Mucosa of rectum (tissue), 2 donors: ENCODE results near the gene REEP6.

Experiments used
- H3K27ac ChIP-seq, 2 donors: one replicate each; pipeline ENCODE4 v1.7.0; 2013; ENCODE audit warnings: inconsistent platforms in 2 of 2, low read depth in 2 of 2, low read length in 2 of 2
- H3K27me3 ChIP-seq, 2 donors: one replicate each; pipeline ENCODE4 v1.7.0; 2013; ENCODE audit warnings: low read length in 2 of 2; ENCODE audit not compliant: control insufficient read depth in 2 of 2, insufficient read depth in 2 of 2
- H3K36me3 ChIP-seq, 2 donors: one replicate each; pipeline ENCODE4 v1.7.0; 2013; ENCODE audit warnings: low read length in 2 of 2; ENCODE audit not compliant: control insufficient read depth in 2 of 2, insufficient read depth in 2 of 2
- H3K4me1 ChIP-seq, 2 donors: one replicate each; pipeline ENCODE4 v1.7.0; 2013; ENCODE audit warnings: low read length in 2 of 2, mild to moderate bottlenecking in 1 of 2; ENCODE audit not compliant: control insufficient read depth in 2 of 2, insufficient read depth in 2 of 2
- H3K4me3 ChIP-seq, 2 donors: one replicate each; pipeline ENCODE4 v1.7.0; 2013; ENCODE audit warnings: low read length in 2 of 2
- H3K9ac ChIP-seq, 2 donors: one replicate each; pipeline ENCODE4 v1.7.0; 2013; ENCODE audit warnings: low read length in 2 of 2, low read depth in 1 of 2, mild to moderate bottlenecking in 1 of 2
- H3K9me3 ChIP-seq, 2 donors: one replicate each; pipeline ENCODE4 v1.7.0; 2013; ENCODE audit warnings: low read length in 2 of 2; ENCODE audit not compliant: control insufficient read depth in 2 of 2
- donor health status: healthy.
- donor health status: Normal muscosa, but diverticular disease.

REEP6 gene

DNA sequence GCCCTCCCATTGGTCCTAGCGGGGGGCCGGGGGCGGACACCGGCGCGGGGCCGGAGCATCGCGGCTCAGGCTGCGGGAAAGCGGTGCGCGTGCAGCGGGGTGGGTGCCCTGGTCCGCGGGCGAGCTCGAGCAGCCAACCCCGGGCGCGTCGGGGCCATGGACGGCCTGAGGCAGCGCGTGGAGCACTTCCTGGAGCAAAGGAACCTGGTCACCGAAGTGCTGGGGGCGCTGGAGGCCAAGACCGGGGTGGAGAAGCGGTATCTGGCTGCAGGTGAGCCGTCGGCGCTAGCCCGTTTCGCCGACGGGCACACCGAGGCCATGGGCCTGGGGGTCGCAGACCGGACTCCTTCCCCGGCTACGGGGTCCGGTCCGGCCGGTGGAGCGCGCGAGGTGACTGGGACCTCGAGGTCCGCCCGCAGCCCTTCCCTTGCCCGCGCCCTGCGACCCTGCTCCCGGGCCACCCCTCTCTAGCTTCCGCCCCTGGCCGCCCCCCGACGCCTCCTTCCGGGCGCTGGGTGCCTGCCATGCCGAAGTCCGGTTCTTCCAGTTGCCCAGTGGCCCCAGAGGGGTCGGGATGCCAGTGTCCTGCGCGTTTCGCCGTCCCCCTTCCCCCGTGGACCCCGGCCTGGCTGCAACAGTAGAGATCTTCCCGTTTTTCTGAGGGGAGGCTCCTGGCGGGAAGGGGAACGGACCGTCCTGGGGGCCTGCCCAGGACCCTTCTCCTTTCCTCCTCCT lies at the start of gene REEP6:
Gene REEP6, plus strand, starts transcription at position 68 of the 735 bp plus-strand sequence. Its CDS starts 89 bp downstream, at position 157.
- peak within 1 kb of the TSS; percentile 75 to 78 for H3K9ac ChIP-seq
- H3K4me3 ChIP-seq: peak within 1 kb of the TSS; percentile 88 to 92

GRCh38 chr19:1441677-1442438 lies 49.1 kb upstream of the REEP6 start:
- no peak overlapping the region for H3K27ac ChIP-seq
- no peaks in the 10 kb centered on the region for H3K9me3 ChIP-seq
- H3K4me3 ChIP-seq: no peak overlapping the region
- peaks cover 20 to 24% of the 10 kb centered on the region in 2 donors for H3K36me3 ChIP-seq
- H3K27me3 ChIP-seq: peaks cover 2 to 7% of the 10 kb centered on the region in 2 donors
- H3K9ac ChIP-seq: no peak overlapping the region
- peaks cover 20% of the 10 kb centered on the region in 2 donors for H3K4me1 ChIP-seq

More for the DNA sequence above, at the start of gene REEP6:
- H3K27me3 ChIP-seq: peaks cover 2 to 10% of the 10 kb centered on the region in 2 donors
- peaks cover 11 to 16% of the 10 kb centered on the region in 2 donors for H3K4me1 ChIP-seq
- H3K36me3 ChIP-seq: no peaks in the 10 kb centered on the region
- peak within 1 kb of the TSS; percentile 78 to 85 for H3K27ac ChIP-seq
- no peaks in the 10 kb centered on the region for H3K9me3 ChIP-seq

DNA sequence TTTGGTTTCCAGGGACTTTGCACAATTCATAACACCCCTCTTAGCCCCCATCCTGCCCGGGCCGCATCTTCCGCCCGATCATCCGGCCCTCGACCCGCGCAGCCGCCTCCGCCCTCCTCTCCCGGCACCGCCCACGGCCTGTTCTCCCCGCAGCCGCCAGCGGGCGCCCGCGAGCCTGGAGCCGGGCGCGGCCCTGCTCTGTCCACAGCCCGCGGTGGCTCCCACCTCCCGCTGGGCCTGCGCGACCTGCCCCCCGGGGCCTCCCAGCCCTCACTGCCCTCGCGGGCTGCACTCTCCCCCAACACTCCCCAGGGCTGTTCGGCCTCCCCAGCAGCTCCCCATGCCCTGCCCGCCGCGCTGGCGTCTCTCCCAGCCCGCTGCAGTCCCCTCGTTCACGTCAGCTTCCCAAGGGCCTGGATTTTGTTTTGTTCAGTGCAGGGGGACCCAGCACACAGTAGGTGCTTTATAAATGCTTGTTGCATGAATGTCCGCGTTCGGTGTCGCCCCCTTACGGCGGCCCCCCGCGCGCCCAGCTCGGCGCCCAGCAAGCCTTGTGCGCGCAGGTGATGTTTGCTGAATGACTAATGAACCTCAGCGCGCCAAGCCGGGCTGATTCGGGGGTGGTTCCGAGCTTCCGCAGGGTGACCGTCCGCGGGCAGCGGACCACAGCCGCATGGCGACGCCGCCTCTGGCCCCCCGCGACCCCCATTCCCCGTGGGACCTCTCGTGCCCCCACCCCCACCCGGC lies 45.6 kb upstream of the REEP6 start:
- peaks cover 16% of the 10 kb centered on the region in 2 donors for H3K36me3 ChIP-seq
- H3K9ac ChIP-seq: peak overlapping the region; percentile 6 to 38
- no peak overlapping the region for H3K27ac ChIP-seq
- H3K4me1 ChIP-seq: peaks cover 7 to 10% of the 10 kb centered on the region in 2 donors
- peaks cover 22 to 32% of the 10 kb centered on the region in 2 donors for H3K27me3 ChIP-seq
- H3K4me3 ChIP-seq: peak overlapping the region; percentile 52 to 59
- no peaks in the 10 kb centered on the region for H3K9me3 ChIP-seq

DNA sequence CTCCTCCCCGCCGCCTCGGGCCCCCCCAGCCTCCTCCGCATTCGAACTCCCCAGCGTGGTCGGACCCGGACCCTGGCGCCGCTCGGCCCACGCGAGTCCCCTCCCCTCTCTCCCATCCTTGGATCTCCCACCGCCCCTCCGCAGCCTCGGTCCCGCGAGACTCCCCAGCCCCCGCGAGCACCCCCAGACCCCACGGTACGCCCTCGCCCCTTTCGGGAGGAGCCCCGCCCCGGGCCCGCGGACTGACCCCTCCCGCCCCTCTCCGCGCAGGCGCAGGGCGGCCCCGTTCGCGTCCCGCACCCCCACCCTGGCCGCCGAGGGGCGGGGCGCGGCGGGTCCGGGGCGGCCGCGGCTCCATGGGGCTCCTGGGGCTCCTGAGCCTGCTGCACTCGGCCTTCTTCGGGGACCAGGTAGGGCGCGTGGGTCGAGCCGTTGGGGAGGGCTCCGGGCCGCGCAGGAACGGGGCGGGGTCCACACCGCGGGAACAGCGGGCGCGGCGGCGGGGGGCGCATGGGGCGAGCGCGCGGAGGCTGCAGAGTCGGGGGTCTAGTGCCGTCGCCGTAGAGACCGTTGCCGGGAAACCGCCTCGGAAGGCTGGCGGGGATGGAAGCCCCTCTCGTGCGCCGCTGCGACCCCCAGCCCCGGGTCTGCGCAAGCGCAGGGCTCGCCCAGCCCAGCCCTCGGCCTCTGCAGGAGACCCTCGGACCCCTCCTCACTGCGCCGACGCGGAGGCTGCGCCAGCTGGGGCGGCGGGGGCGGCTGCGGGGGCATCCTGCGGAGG lies 44.9 kb upstream of the REEP6 start:
- no peaks in the 10 kb centered on the region for H3K9me3 ChIP-seq
- H3K4me1 ChIP-seq: peaks cover 7 to 9% of the 10 kb centered on the region in 2 donors
- no peak overlapping the region for H3K27ac ChIP-seq
- H3K4me3 ChIP-seq: no peak overlapping the region
- no peak overlapping the region for H3K9ac ChIP-seq
- peaks cover 29 to 40% of the 10 kb centered on the region in 2 donors for H3K27me3 ChIP-seq
- H3K36me3 ChIP-seq: peaks cover 8 to 9% of the 10 kb centered on the region in 2 donors

DNA sequence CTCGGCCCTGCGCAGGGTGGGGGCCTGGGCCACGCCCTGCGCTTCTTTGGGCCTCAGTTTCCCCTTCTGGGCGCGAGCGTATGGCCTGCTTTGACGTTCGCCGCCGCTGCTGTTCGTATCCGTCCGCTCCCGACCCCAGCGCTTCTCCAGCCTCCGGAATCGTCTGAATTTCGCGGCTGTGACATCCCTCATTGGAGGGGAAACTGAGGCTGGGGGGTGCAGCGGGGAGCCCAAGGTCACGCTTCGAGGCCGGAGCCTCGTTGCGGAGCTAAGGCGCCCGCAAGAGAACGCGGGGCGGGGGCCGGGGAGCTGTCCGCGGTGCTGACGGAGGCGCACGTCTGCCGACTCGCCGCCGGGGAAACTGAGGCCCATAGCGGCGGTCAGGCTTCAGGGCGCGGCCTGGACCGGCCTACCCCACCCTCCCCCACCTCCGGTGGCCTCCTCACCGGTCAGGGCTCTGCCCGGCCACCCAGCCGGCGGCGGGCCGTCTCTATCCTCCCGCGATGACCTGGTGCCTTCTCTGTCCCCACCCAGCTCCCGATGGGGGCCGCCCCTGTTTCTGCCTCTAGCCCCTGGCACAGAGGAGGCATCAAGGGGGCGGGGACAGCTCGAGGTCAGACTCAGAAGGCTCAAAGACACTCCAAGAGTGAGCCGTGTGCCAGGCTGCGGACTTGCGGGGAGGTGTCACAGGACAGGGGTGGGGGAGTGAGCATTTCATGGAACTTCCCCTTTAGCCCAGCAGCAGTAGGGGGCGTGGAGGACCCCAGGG lies 44.1 kb upstream of the REEP6 start:
- Histone ChIP-seq H3K9ac (no peak overlapping the region), H3K4me1 (peaks cover 7 to 9% of the 10 kb centered on the region in 2 donors), H3K36me3 (peaks cover 2 to 5% of the 10 kb centered on the region in 2 donors), H3K9me3 (no peaks in the 10 kb centered on the region), H3K4me3 (no peak overlapping the region), H3K27ac (no peak overlapping the region), H3K27me3 (peaks cover 34 to 47% of the 10 kb centered on the region in 2 donors)

DNA sequence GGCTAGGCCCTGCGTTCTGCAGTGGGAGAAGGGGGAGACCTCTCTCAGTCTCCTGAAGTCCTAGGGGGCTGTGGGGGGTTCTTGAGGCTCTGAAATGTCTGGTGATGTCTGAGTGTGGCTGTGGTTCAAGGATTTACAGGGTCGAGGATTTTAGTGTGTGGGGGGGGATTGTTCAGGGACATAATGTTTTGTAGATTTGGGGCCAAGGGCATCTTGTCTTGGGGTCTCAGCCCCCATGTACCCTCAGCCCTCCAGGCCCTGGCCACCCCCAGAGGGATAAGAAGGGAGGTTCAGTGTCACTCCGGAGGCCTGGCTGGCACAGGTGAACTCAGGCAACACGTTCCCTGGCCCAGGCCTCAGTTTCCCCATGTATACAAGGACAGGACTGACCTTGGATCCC lies 43.5 kb upstream of the REEP6 start:
- Histone ChIP-seq H3K9ac (no peak overlapping the region), H3K27me3 (peaks cover 39 to 54% of the 10 kb centered on the region in 2 donors), H3K9me3 (no peaks in the 10 kb centered on the region), H3K27ac (no peak overlapping the region), H3K36me3 (no peaks in the 10 kb centered on the region), H3K4me1 (peaks cover 7 to 9% of the 10 kb centered on the region in 2 donors), H3K4me3 (no peak overlapping the region)

- H3K27ac ChIP-seq: no peak overlapping the region
- no peak overlapping the region for H3K4me3 ChIP-seq
- H3K4me1 ChIP-seq: peaks cover 7 to 9% of the 10 kb centered on the region in 2 donors
- no peaks in the 10 kb centered on the region for H3K36me3 ChIP-seq
- H3K27me3 ChIP-seq: peaks cover 43 to 58% of the 10 kb centered on the region in 2 donors
- no peak overlapping the region for H3K9ac ChIP-seq
- H3K9me3 ChIP-seq: no peaks in the 10 kb centered on the region
Measured at GRCh38 chr19:1447944-1448343, 43.0 kb upstream of the REEP6 start.

GRCh38 chr19:1449467-1450442 lies 41.2 kb upstream of the REEP6 start, which contains the start of gene APC2:
Gene APC2 (plus strand): TSS chr19:1450121. CDS start chr19:1453002, 2,881 bp downstream.
- Histone ChIP-seq H3K27me3 (peaks cover 51 to 69% of the 10 kb centered on the region in 2 donors), H3K9me3 (no peaks in the 10 kb centered on the region), H3K4me3 (no peak within 1 kb of the TSS), H3K9ac (no peak within 1 kb of the TSS), H3K36me3 (no peaks in the 10 kb centered on the region), H3K4me1 (peaks cover 7 to 8% of the 10 kb centered on the region in 2 donors), H3K27ac (no peak within 1 kb of the TSS)
